Pancreas (tissue), 10 donors: ENCODE data around the gene IL31RA. TPM values are rescaled to one million over a fixed set of nuclear protein-coding genes. Genes with fewer than 3 reads are reported as not detected.

Experiments used
- ATAC-seq, 4 donors: fragments of 200-7000 bp; cut with Tn5 transposase; one replicate each; pipeline versions ENCODE4 v1.8.0 to v1.9.1; 2020; ENCODE audit warnings: mild to moderate bottlenecking in 4 of 4, moderate library complexity in 4 of 4
- DNase-seq, 6 donors: peaks; one replicate each; pipeline ENCODE4 v3.0.0-alpha.2; 2020
- FAIRE-seq: peaks from 2 replicates; lab custom pipeline; 2012; peaks lifted over from hg19 to GRCh38; lab: Jason Lieb, UNC
- H3K27ac ChIP-seq, 4 donors: fragments of 200-600 bp; sonication (generic); 1 replicate in 3 of 4; 2 replicates in 1 of 4; pipeline versions ENCODE4 v1.5.0 to v1.8.0; 2020
- H3K27me3 ChIP-seq, 4 donors: fragments of 200-600 bp; one replicate each; pipeline ENCODE4 v1.8.0; 2021
- H3K36me3 ChIP-seq, 3 donors: fragments of 200-600 bp; sonication (generic) in 1 of 3; one replicate each; pipeline versions ENCODE4 v1.5.0 to v1.8.0; 2020 to 2021
- H3K4me1 ChIP-seq, 3 donors: fragments of 200-600 bp; one replicate each; pipeline ENCODE4 v1.8.0; 2021
- H3K4me3 ChIP-seq, 4 donors: fragments of 200-600 bp; sonication (generic) in 2 of 4; one replicate each; pipeline versions ENCODE4 v1.5.0 to v1.8.0; 2020 to 2021
- H3K9me3 ChIP-seq, 4 donors: fragments of 200-600 bp; one replicate each; pipeline ENCODE4 v1.8.0; 2021
- CTCF ChIP-seq, 4 donors: fragments of 200-600 bp; sonication (generic) in 3 of 4; IDR thresholded peaks; one replicate each; pipeline versions ENCODE4 v1.5.0 to v1.8.0; 2021; ENCODE audit warnings: antibody characterized with exemption in 4 of 4
- WGBS, 2 donors: extraction: QIAGEN DNeasy Blood & Tissue Kit; methylation state at CpG; one replicate each; pipeline ENCODE4 v1.1.7; 2013; 5-methylcytosine and 5-hydroxymethylcytosine counted together
- intact Hi-C, 3 donors: fragments of 100-400 bp; cut with DNase I; formaldehyde crosslinking; loops; one replicate each; pipeline versions ENCODE4 v1.11.1 to v1.14.2; 2022
- polyA plus RNA-seq, 2 donors: library from polyadenylated mRNA; stranded (reverse); fragments of 200-250 nt; gene quantifications; one replicate each; pipeline ENCODE4 v1.2.3, GENCODE V29; 2013
- total RNA-seq, 6 donors: library from RNA; stranded (reverse); fragmentation: NEBNext Ultra II Directional in 4 of 6; extraction: Animal tissue kit (Norgen Biotek cat#: 25700) in 4 of 6; gene quantifications; one replicate each; pipeline versions ENCODE4 v1.2.1 to v1.2.4, GENCODE V29; 2021 to 2023
- donor health status: healthy with polysubstance abuse.
- donor health status: DM: no; HTN: no; CAD: no; lungs with moderate emphysema.
- donor health status: DM: no; HTN: no; CAD: no.
- donor health status: control.
- donor health status: control.
- donor health status: Bipolar disorder and iron deficiency.
- donor health status: DM: yes; HTN: yes; CAD: no.
- donor health status: DM: no; HTN: no; CAD: no.
- donor health status: DM: no; HTN: no; CAD: no.
- donor health status: DM: yes; HTN: yes; CAD: no.

The IL31RA gene
- total and polyA plus RNA-seq, 8 donors: 0.07 to 0.44 (median 0.24) TPM

- Histone ChIP-seq H3K36me3 (no peaks in the 10 kb centered on the region), H3K9me3 (no peaks in the 10 kb centered on the region), H3K4me1 (no peaks in the 10 kb centered on the region), H3K27ac (no peak overlapping the region), H3K27me3 (no peaks in the 10 kb centered on the region), H3K4me3 (no peak overlapping the region)
- DNase-seq (no peak), ATAC-seq (no peak), FAIRE-seq (no peak)
- WGBS, 2 donors: 77 to 87% methylated on average over 3 of the region's 3 CpGs
- no peak for TF ChIP-seq CTCF (IDR thresholded peaks at IDR 0.05)
- intact Hi-C loops: no loop called here
These were observed 2.0 kb downstream of the IL31RA start for GRCh38 chr5:55853041-55853670.

GRCh38 chr5:55853818-55854217 lies 2.7 kb downstream of the IL31RA start:
- DNase-seq (no peak), FAIRE-seq (no peak), ATAC-seq (no peak)
- intact Hi-C loops: no loop called here
- Histone ChIP-seq H3K27me3 (no peaks in the 10 kb centered on the region), H3K9me3 (no peaks in the 10 kb centered on the region), H3K36me3 (no peaks in the 10 kb centered on the region), H3K27ac (no peak overlapping the region), H3K4me3 (no peak overlapping the region), H3K4me1 (no peaks in the 10 kb centered on the region)
- no peak for TF ChIP-seq CTCF (IDR thresholded peaks at IDR 0.05)
- WGBS, 2 donors: 45% methylated on average over 3 of the region's 3 CpGs

- TF ChIP-seq CTCF (IDR thresholded peaks at IDR 0.05): no peak
- Histone ChIP-seq H3K4me3 (no peak overlapping the region), H3K4me1 (no peaks in the 10 kb centered on the region), H3K36me3 (no peaks in the 10 kb centered on the region), H3K9me3 (no peaks in the 10 kb centered on the region), H3K27me3 (no peaks in the 10 kb centered on the region), H3K27ac (no peak overlapping the region)
- intact Hi-C loops: no loop called here
- WGBS, 2 donors: 74 to 76% methylated on average over 5 of the region's 5 CpGs
- FAIRE-seq (no peak), ATAC-seq (no peak), DNase-seq (no peak)
These were observed 4.4 kb downstream of the IL31RA start for GRCh38 chr5:55855509-55855908.

GRCh38 chr5:55856516-55857246 lies 5.5 kb downstream of the IL31RA start:
- Histone ChIP-seq H3K9me3 (no peaks in the 10 kb centered on the region), H3K4me1 (no peaks in the 10 kb centered on the region), H3K27me3 (no peaks in the 10 kb centered on the region), H3K4me3 (no peak overlapping the region), H3K27ac (no peak overlapping the region), H3K36me3 (no peaks in the 10 kb centered on the region)
- intact Hi-C loops: no loop called here
- 82 to 91% methylated on average over 5 of the region's 5 CpGs for WGBS, 2 donors
- DNase-seq (no peak), ATAC-seq (peak in 1 of 4 donors; percentile 32), FAIRE-seq (no peak)
- no peak for TF ChIP-seq CTCF (IDR thresholded peaks at IDR 0.05)

- H3K27ac ChIP-seq: no peak overlapping the region
- DNase-seq (no peak), FAIRE-seq (no peak), ATAC-seq (no peak)
- WGBS, 2 donors: 85 to 87% methylated on average over 4 of the region's 4 CpGs
- no peaks in the 10 kb centered on the region for H3K36me3 ChIP-seq
- no peak for TF ChIP-seq CTCF (IDR thresholded peaks at IDR 0.05)
- no peaks in the 10 kb centered on the region for H3K9me3 ChIP-seq
- H3K27me3 ChIP-seq: no peaks in the 10 kb centered on the region
- intact Hi-C loops: no loop called here
- no peak overlapping the region for H3K4me3 ChIP-seq
- no peaks in the 10 kb centered on the region for H3K4me1 ChIP-seq
These were observed 6.1 kb downstream of the IL31RA start for GRCh38 chr5:55857247-55857640.
